Spleen (tissue), 11 donors: Measurements from ENCODE around the gene PLCH2. TPM values are rescaled to one million over a fixed set of nuclear protein-coding genes. Genes with fewer than 3 reads are reported as not detected.
A peak's percentile ranks its signal among the peaks of the same experiment; 100 is the strongest.

Experiments
- DNase-seq: peaks from one replicate; pipeline ENCODE4 v3.0.0-alpha.2; 2020
- H3K27ac ChIP-seq, 8 donors: fragments of 200-600 bp; sonication (generic) in 7 of 8; 1 replicate in 4 of 8; 2 replicates in 4 of 8; pipeline versions ENCODE4 v1.5.0 to v1.8.0; 2016 to 2021; ENCODE audit warnings: inconsistent platforms in 4 of 8, mild to moderate bottlenecking in 4 of 8, moderate library complexity in 1 of 8
- H3K27me3 ChIP-seq, 7 donors: fragments of 200-600 bp; sonication (generic) in 6 of 7; replicated peaks in 1 of 7; 1 replicate in 4 of 7; 2 replicates in 3 of 7; pipeline versions ENCODE4 v1.5.0 to v1.8.0; 2016 to 2021; ENCODE audit warnings: inconsistent platforms in 3 of 7, mild to moderate bottlenecking in 1 of 7
- H3K36me3 ChIP-seq, 6 donors: fragments of 200-600 bp; sonication (generic) in 5 of 6; 1 replicate in 4 of 6; 2 replicates in 2 of 6; pipeline versions ENCODE4 v1.5.0 to v1.8.0; 2016 to 2021; ENCODE audit warnings: inconsistent platforms in 2 of 6
- H3K4me1 ChIP-seq, 6 donors: fragments of 200-600 bp; sonication (generic) in 5 of 6; 1 replicate in 3 of 6; 2 replicates in 3 of 6; pipeline versions ENCODE4 v1.5.0 to v1.8.0; 2016 to 2021; ENCODE audit warnings: inconsistent platforms in 3 of 6
- H3K4me3 ChIP-seq, 8 donors: fragments of 200-600 bp; sonication (generic) in 7 of 8; 1 replicate in 4 of 8; 2 replicates in 4 of 8; pipeline versions ENCODE4 v1.5.0 to v1.8.0; 2016 to 2021; ENCODE audit warnings: inconsistent platforms in 4 of 8, mild to moderate bottlenecking in 4 of 8, moderate library complexity in 2 of 8
- H3K9me3 ChIP-seq, 8 donors: fragments of 200-600 bp; sonication (generic) in 7 of 8; 1 replicate in 4 of 8; 2 replicates in 4 of 8; pipeline versions ENCODE4 v1.5.0 to v1.8.0; 2016 to 2021; ENCODE audit warnings: inconsistent platforms in 4 of 8
- CTCF ChIP-seq, 11 experiments: fragments of 200-600 bp in 7 of 11; fragments of 450-650 bp in 4 of 11; sonication (generic) in 4 of 11; IDR thresholded peaks in 8 of 11; conservative IDR thresholded peaks in 3 of 11; 1 replicate in 7 of 11; 2 replicates in 4 of 11; pipeline versions ENCODE4 v1.4.0 to v1.8.0; 2016 to 2021; ENCODE audit warnings: antibody characterized with exemption in 11 of 11, inconsistent platforms in 4 of 11, mild to moderate bottlenecking in 1 of 11
- POLR2A ChIP-seq, 3 donors: fragments of 450-650 bp; IDR thresholded peaks; one replicate each; pipeline ENCODE4 v1.5.1; 2017; ENCODE audit warnings: antibody characterized with exemption in 3 of 3, mild to moderate bottlenecking in 1 of 3
- POLR2AphosphoS5 ChIP-seq, 3 donors: sonication (generic); formaldehyde crosslinking; IDR thresholded peaks; one replicate each; pipeline ENCODE4 v1.5.1; 2017; ENCODE audit warnings: antibody characterized with exemption in 3 of 3
- WGBS, 5 donors: extraction: QIAGEN DNeasy Blood & Tissue Kit in 3 of 5; methylation state at CpG; one replicate each; pipeline versions ENCODE4 v1.1.5 to v1.1.7; 2013 to 2018; 5-methylcytosine and 5-hydroxymethylcytosine counted together
- intact Hi-C: fragments of 100-400 bp; cut with DNase I; formaldehyde crosslinking; loops from one replicate; pipeline ENCODE4 v1.15.0; 2023; ENCODE audit warnings: low total_unique reads
- polyA plus RNA-seq, 3 donors: library from polyadenylated mRNA; stranded (reverse); fragments of 200-250 nt; gene quantifications; one replicate each; pipeline ENCODE4 v1.2.1, GENCODE V29; 2013
- total RNA-seq, 7 donors: library from RNA; depleted of rRNA in 3 of 7; stranded (reverse); fragments of >200 nt in 3 of 7; fragmentation: NEBNext Ultra II Directional in 4 of 7; extraction: Animal tissue kit (Norgen Biotek cat#: 25700) in 4 of 7; gene quantifications; one replicate each; pipeline versions ENCODE4 v1.1.0 to v1.2.1, GENCODE V29; 2016 to 2021
- donor health status: healthy with polysubstance abuse.
- donor health status: DM: no; HTN: no; CAD: no; lungs with moderate emphysema.
- donor health status: DM: no; HTN: no; CAD: no.
- donor health status: Bipolar disorder and iron deficiency.
- donor health status: healthy.
- donor health status: DM: no; HTN: no; CAD: no.
- donor health status: DM: yes; HTN: yes; CAD: no.

PLCH2 gene
- total and polyA plus RNA-seq, 10 donors: 2.2 to 21.0 (median 8.9) TPM

- Histone ChIP-seq H3K4me1 (peaks cover 29 to 53% (median 42%) of the 10 kb centered on the region in 6 donors), H3K36me3 (peaks cover 0 to 54% (median 47%) of the 10 kb centered on the region in 6 donors), H3K27ac (no peak overlapping the region), H3K27me3 (peaks cover 0 to 3% (median 0%) of the 10 kb centered on the region in 7 donors), H3K4me3 (no peak overlapping the region), H3K9me3 (no peaks in the 10 kb centered on the region)
- WGBS, 5 donors: 87 to 91% (median 89%) methylated on average over 7 of the region's 7 CpGs
- TF ChIP-seq POLR2A (IDR thresholded peaks at IDR 0.05) (no peak), CTCF (IDR thresholded peaks at IDR 0.05 in 8 of 11, conservative IDR thresholded peaks at IDR 0.05 in 3 of 11) (no peak), POLR2AphosphoS5 (IDR thresholded peaks at IDR 0.05) (no peak)
- intact Hi-C loops: no loop called here
- no peak for DNase-seq
Observed at GRCh38 chr1:2522230-2522629, 46.1 kb downstream of the PLCH2 start.

- Histone ChIP-seq H3K9me3 (no peaks in the 10 kb centered on the region), H3K36me3 (peaks cover 0 to 43% (median 36%) of the 10 kb centered on the region in 6 donors), H3K4me3 (peak overlapping the region in 3 of 8 donors; percentile 5 to 99 (median 21)), H3K27me3 (peaks cover 0 to 14% (median 0%) of the 10 kb centered on the region in 7 donors), H3K27ac (peak overlapping the region in 3 of 8 donors; percentile 54 to 70 (median 56)), H3K4me1 (peaks cover 30 to 64% (median 50%) of the 10 kb centered on the region in 6 donors)
- DNase-seq: no peak
- intact Hi-C loops: no loop called here
- WGBS, 5 donors: 58 to 73% (median 62%) methylated on average over 29 to 32 of the region's 32 CpGs
- TF ChIP-seq POLR2AphosphoS5 (IDR thresholded peaks at IDR 0.05) (no peak), CTCF (IDR thresholded peaks at IDR 0.05 in 8 of 11, conservative IDR thresholded peaks at IDR 0.05 in 3 of 11) (peak in 1 of 11 experiments; percentile 11), POLR2A (IDR thresholded peaks at IDR 0.05) (no peak)
Observed at GRCh38 chr1:2523191-2523890, 47.3 kb downstream of the PLCH2 start.

DNA sequence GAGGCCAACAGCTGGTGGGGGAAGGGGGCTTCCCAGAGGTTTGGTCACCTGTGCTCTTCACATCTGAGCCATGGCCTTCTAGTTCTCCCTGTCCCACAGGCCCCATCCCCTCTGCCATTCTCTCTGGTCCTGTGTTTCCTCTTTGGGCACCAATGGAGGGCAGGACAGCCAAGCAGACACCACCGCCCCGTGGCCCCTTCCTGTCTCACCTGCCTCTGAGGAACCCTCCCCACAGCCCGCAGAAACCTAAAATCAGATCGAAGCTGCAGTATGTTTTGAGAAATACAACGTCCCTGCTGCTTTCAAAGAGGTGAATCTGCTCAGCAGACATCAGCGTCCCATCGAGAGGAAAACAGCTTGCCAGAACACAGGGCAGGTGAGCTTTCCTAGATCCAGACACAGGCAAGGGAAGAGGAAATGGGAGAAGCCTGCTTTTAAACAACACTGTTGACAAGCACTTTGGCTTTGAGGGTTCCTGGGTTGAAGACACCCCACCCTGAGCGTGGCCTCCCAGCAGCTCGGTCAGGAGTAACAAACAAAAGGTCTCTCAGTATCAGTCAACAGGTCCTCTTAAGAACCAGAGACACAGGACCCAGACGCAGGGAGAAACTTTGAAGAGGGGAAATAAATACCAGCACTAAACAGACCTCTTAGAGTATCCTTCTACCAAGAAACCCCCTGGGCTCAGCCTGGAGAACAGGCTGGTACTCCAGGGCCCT lies 48.0 kb downstream of the PLCH2 start:
- peak in 1 of 3 donors; percentile 10 for TF ChIP-seq POLR2AphosphoS5 (IDR thresholded peaks at IDR 0.05)
- TF ChIP-seq POLR2A (IDR thresholded peaks at IDR 0.05): no peak
- TF ChIP-seq CTCF (IDR thresholded peaks at IDR 0.05 in 8 of 11, conservative IDR thresholded peaks at IDR 0.05 in 3 of 11): peak in 1 of 11 experiments; percentile 18
- 54 to 66% (median 62%) methylated on average over 10 of the region's 10 CpGs for WGBS, 5 donors
- peaks cover 36 to 71% (median 57%) of the 10 kb centered on the region in 6 donors for H3K4me1 ChIP-seq
- DNase-seq: no peak
- peak overlapping the region in 4 of 8 donors; percentile 75 to 99 (median 84) for H3K4me3 ChIP-seq
- H3K9me3 ChIP-seq: no peaks in the 10 kb centered on the region
- H3K27me3 ChIP-seq: peaks cover 0 to 21% (median 0%) of the 10 kb centered on the region in 7 donors
- peaks cover 0 to 36% (median 28%) of the 10 kb centered on the region in 6 donors for H3K36me3 ChIP-seq
- intact Hi-C loops: no loop called here
- H3K27ac ChIP-seq: peak overlapping the region in 6 of 8 donors; percentile 7 to 70 (median 34)

DNA sequence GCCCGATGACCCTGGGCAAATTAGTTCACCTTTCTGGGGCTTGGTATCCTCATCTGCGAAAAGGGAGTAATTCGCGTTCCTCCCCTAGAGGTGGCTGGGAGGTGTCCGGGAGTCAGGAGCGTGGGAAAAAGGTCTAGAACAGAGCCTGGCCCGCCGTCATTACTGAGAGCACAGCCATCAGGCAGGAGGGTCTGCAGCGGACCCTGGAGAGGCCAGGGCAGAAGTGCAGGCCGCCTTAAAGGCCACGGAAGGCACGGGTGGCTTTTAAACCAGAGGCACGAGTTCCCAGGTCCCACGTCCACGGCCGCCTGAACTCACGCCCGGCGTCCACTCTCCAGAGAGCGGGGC lies 49.5 kb downstream of the PLCH2 start:
- H3K4me3 ChIP-seq: peak overlapping the region; percentile 75 to 99 (median 86)
- TF ChIP-seq POLR2A (IDR thresholded peaks at IDR 0.05): peak in 1 of 3 donors; percentile 5
- no peak for TF ChIP-seq POLR2AphosphoS5 (IDR thresholded peaks at IDR 0.05)
- intact Hi-C loops: no loop called here
- 6 to 13% (median 7%) methylated on average over 10 to 20 of the region's 20 CpGs for WGBS, 5 donors
- peak overlapping the region; percentile 55 to 93 (median 83) for H3K27ac ChIP-seq
- H3K4me1 ChIP-seq: peaks cover 43 to 84% (median 71%) of the 10 kb centered on the region in 6 donors
- H3K27me3 ChIP-seq: peaks cover 0 to 36% (median 11%) of the 10 kb centered on the region in 7 donors
- no peak for DNase-seq
- peaks cover 0 to 21% (median 13%) of the 10 kb centered on the region in 6 donors for H3K36me3 ChIP-seq
- no peaks in the 10 kb centered on the region for H3K9me3 ChIP-seq
